Hepatic stellate cell (primary cell): ENCODE measurements around the gene OR56B1.
"Not testable (repeated sequence)": the region's sequence is repeated elsewhere in the genome, so short reads cannot be mapped to it uniquely, and the experiment has no call there.

Experiments
- DNase-seq: peaks from one replicate; pipeline ENCODE4 v3.0.0; 2011; ENCODE audit warnings: low spot score

Gene OR56B1, protein sequence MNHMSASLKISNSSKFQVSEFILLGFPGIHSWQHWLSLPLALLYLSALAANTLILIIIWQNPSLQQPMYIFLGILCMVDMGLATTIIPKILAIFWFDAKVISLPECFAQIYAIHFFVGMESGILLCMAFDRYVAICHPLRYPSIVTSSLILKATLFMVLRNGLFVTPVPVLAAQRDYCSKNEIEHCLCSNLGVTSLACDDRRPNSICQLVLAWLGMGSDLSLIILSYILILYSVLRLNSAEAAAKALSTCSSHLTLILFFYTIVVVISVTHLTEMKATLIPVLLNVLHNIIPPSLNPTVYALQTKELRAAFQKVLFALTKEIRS

DNA sequence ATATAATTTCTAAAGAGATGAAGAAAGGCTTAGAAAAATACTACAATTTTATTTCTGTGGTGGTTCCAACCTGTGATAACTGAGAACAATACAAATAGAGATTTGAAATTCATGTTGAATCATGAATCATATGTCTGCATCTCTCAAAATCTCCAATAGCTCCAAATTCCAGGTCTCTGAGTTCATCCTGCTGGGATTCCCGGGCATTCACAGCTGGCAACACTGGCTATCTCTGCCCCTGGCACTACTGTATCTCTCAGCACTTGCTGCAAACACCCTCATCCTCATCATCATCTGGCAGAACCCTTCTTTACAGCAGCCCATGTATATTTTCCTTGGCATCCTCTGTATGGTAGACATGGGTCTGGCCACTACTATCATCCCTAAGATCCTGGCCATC, at the start of gene OR56B1:
TSS of gene OR56B1 (plus strand) at position 53 of the 400 bp plus-strand sequence. CDS start at position 122, 69 bp downstream.
- no peak for DNase-seq

DNA sequence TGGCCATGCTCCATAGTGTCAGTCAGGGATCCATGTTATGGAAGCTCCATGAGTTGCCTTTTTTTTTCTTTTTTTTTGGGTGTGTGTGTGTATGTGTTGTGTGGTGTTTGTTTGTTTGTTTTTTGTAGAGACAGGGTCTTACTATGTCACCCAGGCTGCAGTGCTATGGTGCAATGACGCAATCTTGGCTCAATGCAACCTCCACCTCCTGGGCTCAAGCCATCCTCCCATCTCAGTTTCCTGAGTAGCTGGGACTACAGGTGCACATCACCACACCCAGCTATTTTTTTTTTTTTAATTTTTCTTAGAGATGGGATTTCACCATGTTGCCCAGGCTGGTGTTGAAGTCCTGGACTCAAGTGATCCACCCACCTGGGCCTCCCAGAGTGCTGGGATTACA, 47.8 kb upstream of the OR56B1 start:
- DNase-seq: no peak

DNA sequence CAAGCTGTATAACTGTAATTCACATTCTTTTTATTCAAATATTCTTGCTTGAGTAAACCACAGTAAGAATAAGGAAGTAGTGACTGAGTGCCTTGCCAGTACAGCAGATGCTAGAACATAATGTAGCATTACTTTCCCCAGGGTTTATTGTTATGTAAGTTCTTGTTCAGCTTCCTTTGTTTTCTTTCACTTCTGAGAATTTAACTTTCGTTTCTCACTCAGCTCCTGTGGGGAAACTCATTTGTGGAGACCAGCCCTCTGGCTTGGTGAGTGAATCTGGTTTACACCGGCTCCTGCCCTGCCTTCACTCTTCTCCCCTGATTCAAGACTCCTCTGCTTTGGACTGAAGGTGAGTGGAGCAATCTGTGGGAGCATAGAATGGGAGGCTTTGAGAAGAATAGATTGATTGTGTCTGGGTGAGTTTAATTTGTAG, 46.7 kb upstream of the OR56B1 start, which contains the start of gene TRIM22:
TSS of gene TRIM22 (plus strand) at position 240 of the 433 bp plus-strand sequence. CDS start 6,443 bp downstream, outside the sequence.
- DNase-seq: peak; percentile 60

DNA sequence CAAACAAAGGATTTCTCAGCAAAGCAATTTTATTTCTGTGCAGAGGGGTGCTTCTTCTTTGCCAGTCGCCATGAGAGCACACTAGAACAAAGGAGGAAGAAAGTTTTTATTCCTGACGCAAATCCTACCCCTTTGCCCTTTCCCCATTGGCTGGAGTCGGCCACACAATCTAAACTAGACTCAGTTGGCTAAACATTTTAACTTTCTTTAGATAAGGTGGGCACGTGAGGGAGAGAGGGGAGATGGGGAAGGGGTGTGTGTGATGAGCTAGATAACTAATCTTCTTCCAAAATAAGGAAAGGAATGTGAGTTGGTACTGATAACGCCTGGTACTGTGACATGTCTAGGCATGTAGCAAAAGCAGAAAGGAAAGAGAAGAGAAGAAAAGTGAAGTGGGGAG, 46.0 kb upstream of the OR56B1 start:
- no peak for DNase-seq

DNA sequence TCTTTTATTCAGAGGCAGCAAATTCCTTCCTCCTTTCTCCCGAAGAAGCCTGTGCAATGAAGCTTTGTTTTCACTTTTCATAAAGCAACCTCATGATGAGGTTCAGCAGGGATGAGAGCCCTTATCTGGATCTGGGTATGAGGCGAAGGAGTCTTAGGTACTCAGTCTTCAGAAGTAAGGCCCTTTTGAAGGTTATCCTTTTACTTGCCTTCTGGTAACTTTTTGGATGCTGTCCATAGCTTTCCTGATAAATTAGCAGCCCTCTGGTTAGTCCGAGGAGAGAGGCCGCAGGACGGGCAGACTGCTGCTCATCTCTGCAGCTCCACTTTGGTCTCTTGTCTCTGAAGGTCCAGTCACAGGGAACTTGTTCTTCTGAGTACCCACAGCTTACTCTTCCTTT, 45.5 kb upstream of the OR56B1 start:
- DNase-seq: no peak

DNA sequence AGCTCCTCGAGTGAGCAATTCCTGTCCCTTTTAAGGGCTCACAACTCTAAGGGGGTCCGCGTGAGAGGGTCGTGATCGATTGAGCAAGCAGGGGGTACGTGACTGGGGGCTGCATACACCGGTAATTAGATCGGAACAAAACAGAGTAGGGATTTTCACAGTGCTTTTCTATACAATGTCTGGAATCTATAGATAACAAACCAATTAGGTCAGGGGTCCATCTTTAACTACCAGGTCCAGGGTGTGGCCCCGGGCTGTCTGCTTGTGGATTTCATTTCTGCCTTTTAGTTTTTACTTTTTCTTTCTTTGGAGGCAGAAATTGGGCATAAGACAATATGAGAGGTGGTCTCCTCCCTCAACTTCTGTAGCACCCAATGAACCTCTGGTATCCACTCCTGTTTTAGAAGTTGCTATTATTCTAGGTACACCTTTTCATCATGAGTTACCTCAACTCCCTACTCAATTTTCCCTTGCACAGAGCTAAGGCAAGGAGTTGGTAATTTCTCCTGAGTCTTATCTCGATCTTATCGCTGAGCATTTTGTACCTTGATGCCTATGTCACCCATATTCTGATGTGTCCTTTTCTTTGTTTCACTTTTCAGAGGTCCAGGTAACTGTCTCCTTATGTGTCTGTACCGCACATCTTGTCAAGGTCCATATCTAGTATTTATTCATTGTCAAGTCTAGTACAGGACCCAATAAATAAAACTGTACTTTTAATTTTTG, 44.8 kb upstream of the OR56B1 start:
- DNase-seq: not testable (repeated sequence)

DNA sequence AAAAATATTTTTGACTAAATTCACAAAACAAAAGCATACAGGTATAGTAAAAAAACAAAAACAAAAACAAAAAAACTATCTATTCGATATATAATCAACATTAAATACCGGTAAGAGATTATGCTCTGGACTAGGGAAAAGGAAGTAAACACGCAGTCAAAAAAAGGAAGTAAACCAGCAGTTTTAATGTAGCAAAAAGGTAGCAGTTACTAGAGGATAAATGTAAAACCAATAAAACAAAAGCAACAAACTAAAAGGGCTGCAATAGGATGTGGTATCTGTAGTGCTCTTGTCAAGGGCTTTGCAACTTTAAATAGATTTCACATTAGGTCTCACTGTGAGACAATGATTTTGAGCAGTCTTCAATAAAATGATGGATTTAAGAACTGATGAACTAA, 44.3 kb upstream of the OR56B1 start:
- DNase-seq: no peak

DNA sequence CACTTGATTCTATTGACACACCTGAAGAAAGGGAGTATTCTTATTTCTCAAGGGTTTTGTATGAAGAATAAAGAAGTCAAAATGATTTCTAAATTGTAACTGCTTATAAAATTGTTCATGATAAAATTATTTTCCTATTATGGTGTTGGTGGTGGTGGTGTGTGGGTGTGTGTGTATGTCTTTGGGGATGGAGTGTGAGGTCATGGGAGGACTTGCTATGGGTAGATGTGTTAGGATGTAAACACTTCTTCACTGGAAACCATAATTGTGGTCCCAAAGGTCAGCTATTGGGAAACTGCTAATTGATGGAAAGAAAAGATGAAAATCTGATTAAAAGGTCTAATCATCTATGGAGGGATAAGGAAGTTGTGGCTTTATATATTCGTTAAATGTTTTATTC, 41.6 kb upstream of the OR56B1 start:
- no peak for DNase-seq

DNA sequence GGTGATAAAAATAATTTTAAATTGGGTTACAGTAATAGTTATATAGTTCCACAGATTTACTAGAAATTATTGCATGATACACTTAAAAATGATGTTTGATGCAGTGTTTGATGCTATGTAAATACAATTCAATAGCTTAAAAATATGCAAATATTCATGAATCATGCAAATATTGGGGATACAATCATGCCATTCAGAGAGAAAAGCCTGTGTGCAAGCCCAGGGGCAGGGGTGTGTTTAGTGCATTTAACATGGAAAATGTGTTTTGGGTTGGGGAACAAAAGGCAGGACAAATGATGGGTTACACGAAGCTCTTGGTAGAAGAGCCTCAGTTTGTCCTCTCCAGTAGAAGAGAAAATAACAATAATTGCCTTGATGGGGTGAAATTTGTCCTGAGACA, 40.7 kb upstream of the OR56B1 start:
- DNase-seq: no peak

DNA sequence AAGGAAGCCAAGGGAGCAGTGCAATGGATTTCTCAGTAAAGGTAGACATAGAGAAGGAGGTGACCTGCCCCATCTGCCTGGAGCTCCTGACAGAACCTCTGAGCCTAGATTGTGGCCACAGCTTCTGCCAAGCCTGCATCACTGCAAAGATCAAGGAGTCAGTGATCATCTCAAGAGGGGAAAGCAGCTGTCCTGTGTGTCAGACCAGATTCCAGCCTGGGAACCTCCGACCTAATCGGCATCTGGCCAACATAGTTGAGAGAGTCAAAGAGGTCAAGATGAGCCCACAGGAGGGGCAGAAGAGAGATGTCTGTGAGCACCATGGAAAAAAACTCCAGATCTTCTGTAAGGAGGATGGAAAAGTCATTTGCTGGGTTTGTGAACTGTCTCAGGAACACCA, 40.0 kb upstream of the OR56B1 start:
- DNase-seq: no peak

DNA sequence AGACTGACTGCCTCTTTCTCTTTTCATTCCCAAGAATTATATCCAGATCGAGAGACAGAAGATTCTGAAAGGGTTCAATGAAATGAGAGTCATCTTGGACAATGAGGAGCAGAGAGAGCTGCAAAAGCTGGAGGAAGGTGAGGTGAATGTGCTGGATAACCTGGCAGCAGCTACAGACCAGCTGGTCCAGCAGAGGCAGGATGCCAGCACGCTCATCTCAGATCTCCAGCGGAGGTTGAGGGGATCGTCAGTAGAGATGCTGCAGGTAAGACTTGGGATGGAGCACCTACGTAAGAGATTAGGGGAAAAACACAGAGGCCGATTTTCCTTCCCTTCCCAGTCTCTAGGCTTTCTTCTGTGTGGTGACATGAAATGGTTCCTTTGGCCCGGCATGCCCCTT, 38.0 kb upstream of the OR56B1 start:
- no peak for DNase-seq

DNA sequence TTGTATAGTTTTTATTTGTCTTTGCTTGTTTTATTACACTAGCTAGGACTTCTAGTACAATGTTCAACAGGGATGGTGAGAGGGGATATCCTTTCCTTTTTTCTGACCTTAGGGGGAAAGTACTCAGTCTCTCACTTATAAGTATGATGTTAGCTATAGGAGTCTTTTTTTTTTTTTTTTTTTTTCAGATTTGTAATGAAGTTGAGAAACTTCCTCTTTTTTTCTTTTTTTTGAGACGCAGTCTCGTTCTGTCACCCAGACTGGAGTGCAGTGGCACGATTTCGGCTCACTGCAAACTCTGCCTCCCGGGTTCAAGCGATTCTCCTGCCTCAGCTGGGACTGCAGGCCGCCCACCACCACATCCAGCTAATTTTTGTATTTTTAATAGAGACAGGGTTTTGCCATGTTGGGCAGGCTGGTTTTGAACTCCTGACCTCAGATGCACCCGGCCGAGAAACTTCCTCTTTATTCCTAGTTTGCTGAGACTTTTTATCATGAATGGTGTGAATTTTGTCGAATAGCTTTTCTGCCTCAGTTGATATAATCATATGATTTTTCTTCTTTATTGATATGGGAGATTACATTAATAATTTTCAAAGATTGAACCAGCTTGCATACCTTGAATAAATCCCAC, 35.7 kb upstream of the OR56B1 start:
- DNase-seq: no peak

DNA sequence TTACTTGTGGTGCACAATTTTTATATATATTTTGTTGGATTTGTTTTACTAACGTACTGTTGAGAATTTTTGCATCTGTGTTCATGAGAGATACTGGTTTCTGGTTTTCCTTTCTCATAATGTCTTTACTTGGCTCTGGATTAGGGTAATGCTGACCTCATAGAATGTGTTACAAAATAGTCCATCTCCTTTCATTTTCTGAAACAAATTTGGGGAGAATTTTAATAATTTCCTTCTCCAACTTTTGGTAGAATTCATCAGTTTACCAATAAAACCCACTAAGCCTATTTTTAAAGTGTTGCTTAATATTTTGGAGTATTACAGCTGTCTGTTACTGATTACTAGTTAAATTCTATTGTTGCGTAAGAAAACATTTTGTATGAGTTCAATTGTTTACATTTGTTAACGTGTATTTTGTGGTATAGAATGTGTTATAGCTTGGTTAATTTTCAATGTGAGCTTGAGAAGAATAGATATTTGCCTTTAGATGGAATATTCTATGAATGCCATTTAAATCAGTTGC, 35.1 kb upstream of the OR56B1 start:
- no peak for DNase-seq

DNA sequence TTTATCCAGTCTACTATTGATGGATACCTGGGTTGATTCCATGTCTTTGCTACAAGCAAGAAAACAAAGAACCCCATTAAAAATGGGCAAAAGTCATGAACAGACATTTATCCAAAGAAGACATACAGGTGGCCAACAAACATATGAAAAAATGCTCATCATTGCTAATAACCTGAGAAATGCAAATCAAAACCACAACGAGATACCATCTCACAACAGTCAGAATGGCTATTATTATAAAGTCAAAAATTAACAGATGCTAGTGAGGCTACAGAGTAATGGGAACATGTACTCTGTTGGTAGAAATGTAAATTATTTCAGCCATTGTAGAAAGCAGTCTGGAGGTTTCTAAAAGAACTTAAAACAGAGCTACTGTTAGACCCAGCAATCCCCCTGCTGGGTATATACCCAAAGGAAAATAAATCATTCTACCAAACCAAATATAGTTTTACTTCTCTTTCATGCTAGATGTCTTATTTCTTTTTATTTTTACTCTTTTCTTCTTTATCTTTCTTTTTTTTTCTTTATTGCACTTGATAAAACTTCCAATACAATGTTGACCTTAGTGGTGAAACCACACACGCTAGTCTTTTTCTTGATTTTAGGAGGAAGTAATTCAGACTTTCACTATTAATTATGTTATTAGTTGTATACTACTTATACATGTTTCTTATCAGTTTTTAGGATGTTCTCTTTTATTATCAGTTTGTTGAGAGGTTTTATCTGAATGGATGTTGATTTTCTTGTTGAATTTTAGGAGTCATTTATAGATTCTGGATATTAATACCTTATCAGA, 32.3 kb upstream of the OR56B1 start:
- DNase-seq: no peak

DNA sequence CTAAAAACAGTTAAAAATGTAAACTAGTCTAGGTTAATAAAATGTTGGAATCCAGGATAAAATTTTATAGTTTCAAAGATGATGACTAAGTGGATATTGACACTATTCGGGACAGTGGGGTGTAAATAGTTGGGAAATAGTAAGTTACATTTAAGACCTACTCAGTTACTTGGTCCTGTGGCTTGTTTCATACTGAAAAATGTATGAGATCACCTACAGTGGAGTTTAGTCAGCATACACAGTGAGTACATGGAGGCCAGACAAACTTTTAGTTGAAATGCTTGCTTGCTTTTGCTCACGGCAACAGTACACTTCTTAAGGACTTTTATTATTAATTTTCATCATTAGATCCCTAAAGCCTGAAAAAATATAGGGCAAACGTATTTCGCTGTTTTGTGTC, 30.6 kb upstream of the OR56B1 start:
- DNase-seq: no peak

DNA sequence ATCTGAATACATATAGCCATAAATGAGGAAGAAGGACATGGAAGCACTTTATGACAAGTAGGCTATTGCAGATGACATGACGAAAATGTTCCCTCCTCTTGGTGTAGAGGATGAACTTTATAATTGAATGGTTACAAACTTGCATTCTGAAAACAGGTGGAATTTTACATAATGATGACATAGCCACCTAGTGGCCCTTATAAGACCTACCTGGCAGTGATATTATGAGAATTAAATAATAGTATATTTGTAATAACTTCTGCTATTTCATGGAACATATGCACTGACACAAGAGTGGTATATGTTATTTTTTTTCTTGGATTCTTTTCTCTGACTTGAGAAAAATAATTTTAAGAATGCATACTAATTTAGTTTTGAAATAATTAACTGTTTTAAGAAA, 23.7 kb upstream of the OR56B1 start:
- DNase-seq: no peak

DNA sequence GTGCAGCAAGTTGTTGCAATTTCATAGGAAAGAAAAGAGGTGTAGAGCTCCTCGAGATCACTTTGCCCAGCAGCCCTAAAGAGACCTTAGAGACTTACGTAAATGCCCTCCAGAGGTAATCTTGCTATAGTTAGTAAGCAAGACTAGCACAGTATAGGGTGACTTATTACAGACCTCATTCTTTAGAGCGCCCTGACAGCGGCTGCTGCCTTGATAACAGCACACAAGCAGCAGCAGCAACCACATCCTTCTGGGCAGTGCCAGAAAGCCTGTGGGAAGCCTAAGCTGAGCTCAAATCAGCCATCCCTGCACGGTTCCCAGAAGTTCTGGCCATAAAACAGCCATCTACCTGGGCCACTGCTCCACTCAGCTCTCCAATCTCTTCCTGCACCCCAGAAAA, 22.6 kb upstream of the OR56B1 start:
- no peak for DNase-seq

DNA sequence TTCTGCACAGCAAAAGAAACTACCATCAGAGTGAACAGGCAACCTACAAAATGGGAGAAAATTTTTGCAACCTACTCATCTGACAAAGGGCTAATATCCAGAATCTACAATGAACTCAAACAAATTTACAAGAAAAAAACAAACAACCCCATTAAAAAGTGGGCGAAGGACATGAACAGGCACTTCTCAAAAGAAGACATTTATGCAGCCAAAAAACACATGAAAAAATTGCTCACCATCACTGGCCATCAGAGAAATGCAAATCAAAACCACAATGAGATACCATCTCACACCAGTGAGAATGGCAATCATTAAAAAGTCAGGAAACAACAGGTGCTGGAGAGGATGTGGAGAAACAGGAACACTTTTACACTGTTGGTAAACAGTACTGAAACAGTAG, 19.7 kb upstream of the OR56B1 start:
- DNase-seq: not testable (repeated sequence)

DNA sequence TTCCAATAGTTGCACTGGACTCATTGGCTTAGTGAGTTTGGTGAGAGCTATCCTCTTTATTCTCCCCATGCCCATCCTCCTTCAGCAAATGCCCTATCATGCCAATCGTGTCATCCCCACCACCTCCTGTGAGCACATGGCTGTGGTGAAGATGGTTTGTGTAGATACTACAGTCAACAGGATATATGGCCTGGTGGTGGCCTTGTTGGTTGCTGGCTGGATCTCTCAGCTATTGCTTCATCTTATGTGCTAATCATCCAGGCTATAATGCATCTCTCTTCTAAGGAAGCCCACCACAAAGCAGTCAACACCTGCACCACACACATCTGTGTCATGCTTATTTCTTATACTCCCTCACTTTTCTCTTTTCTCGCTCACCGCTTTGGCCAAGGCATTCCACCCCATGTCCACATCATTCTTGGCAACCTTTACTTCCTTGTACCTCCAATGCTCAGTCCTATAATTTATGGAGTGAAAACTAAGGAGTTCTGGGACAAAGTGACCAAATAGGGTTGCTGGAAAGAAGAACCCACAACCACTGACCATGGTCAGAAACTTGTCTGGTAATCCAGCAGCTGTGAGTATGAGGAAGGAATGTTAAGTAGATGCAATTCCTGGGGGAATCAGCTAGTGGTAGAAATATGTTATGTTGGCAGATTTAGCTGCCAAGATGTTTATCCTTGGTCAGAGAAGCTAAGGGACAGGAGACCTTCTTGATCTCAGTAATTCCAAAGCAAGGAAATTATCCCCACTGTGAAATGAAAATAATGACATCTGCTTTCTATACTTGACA, 16.3 kb upstream of the OR56B1 start:
- no peak for DNase-seq

DNA sequence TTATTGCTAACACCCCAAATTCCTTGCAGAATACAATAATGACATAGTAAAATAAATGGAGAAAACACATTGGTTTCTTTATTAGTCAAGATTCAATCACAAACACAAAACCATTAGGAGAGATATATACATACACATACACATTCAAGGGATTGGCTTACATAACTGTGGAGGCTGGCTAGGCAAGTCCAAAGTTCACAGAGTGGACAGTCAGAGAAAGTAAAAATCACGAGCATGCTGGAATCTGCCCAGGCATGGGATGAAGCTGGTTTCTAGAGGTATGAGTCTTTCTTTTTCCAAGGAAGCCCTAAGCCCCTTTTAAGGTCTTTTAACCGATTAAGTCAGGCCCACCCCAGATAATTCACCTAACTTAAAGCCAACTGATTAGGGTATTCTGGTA, 13.6 kb upstream of the OR56B1 start:
- no peak for DNase-seq

DNA sequence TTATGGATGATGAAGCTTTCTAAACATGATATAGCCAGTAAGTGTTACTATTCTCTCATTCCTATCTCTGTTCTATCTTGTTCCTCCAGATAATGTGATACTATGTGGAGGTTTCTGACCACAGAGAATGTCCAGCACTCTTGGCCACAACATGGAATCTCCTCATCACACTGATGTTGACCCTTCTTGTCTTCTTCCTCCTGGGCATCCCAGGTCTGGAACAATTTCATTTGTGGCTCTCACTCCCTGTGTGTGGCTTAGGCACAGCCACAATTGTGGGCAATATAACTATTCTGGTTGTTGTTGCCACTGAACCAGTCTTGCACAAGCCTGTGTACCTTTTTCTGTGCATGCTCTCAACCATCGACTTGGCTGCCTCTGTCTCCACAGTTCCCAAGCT, 9.9 kb upstream of the OR56B1 start:
- no peak for DNase-seq
